Adrenal gland (tissue), 5 donors: ENCODE data around the gene ZNF652.

Experiments used
- POLR2A ChIP-seq, 2 donors: fragments of 450-650 bp; IDR thresholded peaks; one replicate each; pipeline ENCODE4 v1.6.1; 2017; ENCODE audit warnings: antibody characterized with exemption in 2 of 2, mild to moderate bottlenecking in 2 of 2, moderate library complexity in 1 of 2
- TF ChIP-seq, protein P1 (sequence below), 6 experiments: fragments of 450-650 bp in 4 of 6; fragments of 200-600 bp in 2 of 6; sonication (generic) in 1 of 6; IDR thresholded peaks; 1 replicate in 5 of 6; 2 replicates in 1 of 6; pipeline versions ENCODE4 v1.5.1 to v1.8.0; 2016 to 2021; ENCODE audit warnings: antibody characterized with exemption in 6 of 6, mild to moderate bottlenecking in 2 of 6, moderate library complexity in 1 of 6
- donor health status: DM: no; HTN: no; CAD: no.

DNA sequence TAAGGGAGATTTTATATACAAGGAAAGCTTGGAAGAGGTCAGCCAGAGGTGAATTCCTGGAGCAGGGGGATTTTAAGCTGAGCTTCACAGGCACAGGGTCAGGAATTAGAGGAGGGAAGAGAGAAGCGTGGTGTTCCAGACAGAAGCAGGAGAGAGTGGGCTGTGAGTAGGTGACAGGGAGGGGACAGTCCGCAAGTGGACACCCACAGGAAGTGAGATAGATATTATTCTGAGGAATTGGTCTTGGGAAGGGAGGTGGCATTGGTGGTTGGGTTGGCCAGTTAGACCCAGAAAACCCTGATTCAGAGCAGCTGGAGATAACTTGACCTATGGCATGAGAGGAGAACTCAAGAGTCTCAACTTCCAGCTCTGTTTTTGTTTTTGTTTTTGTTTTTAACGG lies 37.9 kb upstream of the ZNF652 start:
- TF ChIP-seq POLR2A (IDR thresholded peaks at IDR 0.05), result no peak
- TF ChIP-seq, protein P1, sequence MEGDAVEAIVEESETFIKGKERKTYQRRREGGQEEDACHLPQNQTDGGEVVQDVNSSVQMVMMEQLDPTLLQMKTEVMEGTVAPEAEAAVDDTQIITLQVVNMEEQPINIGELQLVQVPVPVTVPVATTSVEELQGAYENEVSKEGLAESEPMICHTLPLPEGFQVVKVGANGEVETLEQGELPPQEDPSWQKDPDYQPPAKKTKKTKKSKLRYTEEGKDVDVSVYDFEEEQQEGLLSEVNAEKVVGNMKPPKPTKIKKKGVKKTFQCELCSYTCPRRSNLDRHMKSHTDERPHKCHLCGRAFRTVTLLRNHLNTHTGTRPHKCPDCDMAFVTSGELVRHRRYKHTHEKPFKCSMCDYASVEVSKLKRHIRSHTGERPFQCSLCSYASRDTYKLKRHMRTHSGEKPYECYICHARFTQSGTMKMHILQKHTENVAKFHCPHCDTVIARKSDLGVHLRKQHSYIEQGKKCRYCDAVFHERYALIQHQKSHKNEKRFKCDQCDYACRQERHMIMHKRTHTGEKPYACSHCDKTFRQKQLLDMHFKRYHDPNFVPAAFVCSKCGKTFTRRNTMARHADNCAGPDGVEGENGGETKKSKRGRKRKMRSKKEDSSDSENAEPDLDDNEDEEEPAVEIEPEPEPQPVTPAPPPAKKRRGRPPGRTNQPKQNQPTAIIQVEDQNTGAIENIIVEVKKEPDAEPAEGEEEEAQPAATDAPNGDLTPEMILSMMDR (IDR thresholded peaks at IDR 0.05), result no peak
